GM12874 (cell line): Measurements from ENCODE around the gene PRKAR2B.

Experiments
- TF ChIP-seq, protein P1 (sequence below): IDR thresholded peaks from 2 replicates; pipeline ENCODE4 v1.5.1; 2011; ENCODE audit warnings: low read depth, mild to moderate bottlenecking, control low read depth, low read length, moderate library complexity; ENCODE audit not compliant: insufficient read depth

The PRKAR2B gene

GRCh38 chr7:107172276-107173032 lies 127.9 kb downstream of the PRKAR2B start:
- TF ChIP-seq, protein P1, sequence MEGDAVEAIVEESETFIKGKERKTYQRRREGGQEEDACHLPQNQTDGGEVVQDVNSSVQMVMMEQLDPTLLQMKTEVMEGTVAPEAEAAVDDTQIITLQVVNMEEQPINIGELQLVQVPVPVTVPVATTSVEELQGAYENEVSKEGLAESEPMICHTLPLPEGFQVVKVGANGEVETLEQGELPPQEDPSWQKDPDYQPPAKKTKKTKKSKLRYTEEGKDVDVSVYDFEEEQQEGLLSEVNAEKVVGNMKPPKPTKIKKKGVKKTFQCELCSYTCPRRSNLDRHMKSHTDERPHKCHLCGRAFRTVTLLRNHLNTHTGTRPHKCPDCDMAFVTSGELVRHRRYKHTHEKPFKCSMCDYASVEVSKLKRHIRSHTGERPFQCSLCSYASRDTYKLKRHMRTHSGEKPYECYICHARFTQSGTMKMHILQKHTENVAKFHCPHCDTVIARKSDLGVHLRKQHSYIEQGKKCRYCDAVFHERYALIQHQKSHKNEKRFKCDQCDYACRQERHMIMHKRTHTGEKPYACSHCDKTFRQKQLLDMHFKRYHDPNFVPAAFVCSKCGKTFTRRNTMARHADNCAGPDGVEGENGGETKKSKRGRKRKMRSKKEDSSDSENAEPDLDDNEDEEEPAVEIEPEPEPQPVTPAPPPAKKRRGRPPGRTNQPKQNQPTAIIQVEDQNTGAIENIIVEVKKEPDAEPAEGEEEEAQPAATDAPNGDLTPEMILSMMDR: no peak

- TF ChIP-seq, protein P1: no peak
Measured at GRCh38 chr7:107173191-107173590, 128.7 kb downstream of the PRKAR2B start.

DNA sequence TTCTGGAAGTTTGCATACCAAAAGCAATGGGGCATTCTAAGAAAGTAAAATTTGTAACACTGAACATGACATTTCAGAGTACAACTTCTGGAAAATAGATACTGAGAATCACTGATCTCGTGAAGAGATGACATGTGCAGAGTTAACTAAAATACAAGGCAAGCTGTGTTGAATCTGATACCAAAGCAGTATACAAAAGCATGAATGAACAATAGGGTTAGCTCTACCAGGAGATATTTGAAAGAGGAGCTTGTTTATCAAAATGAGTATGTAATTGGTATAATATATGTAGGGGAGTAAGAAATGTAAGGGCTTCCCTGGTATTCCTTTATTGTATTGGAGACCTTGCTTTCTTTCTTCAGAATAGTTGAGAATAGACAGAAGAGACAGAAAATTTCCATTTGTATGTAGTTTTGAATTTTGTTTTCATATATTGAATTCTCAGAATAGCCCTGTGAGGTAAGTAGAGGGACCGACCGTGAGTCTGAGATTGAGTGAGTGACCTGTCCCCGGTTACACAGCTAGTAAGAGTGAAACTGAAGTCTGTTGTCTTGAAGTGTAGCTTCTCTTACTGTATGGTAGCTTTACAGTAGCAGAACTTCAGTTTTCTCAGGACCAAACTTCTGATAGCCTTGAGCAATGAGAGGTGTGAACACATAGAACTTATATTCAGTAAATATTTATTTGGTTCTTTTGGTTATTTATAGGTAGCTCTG lies 129.3 kb downstream of the PRKAR2B start:
- TF ChIP-seq, protein P1: no peak

- TF ChIP-seq, protein P1: no peak
Measured at GRCh38 chr7:107179326-107180164, 135.0 kb downstream of the PRKAR2B start.

DNA sequence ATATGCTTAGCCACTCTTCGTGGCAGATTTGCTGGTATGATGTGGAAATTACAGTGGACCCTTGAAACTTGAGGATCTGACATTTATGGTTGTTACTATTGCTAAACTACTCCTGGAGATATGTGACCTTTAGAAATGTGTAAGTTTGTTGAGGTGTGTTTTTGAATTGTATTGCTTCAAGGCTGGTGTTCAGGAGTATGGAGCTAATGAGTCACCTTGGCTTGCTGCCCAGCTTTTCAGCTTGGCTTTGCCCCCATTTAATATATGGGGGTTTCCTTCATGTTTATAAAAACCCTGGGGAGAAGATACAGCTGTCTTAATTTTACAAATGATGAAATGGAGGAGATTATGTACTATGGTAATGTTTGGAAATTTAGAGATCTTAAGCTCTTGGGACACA lies 135.9 kb downstream of the PRKAR2B start:
- TF ChIP-seq, protein P1: no peak

GRCh38 chr7:107181172-107181571 lies 136.7 kb downstream of the PRKAR2B start:
- TF ChIP-seq, protein P1: no peak

GRCh38 chr7:107185716-107186115 lies 141.2 kb downstream of the PRKAR2B start:
- TF ChIP-seq, protein P1: no peak
